MM.1S (cell line): Measurements from ENCODE around the gene CCN5.
"Not testable (repeated sequence)": the region's sequence is repeated elsewhere in the genome, so short reads cannot be mapped to it uniquely, and the experiment has no call there.

ENCODE experiments used
- DNase-seq: peaks from one replicate; pipeline ENCODE4 v3.0.0-alpha.2; 2015
- H2AFZ ChIP-seq: fragments of 300-600 bp; sonication (generic); 2 replicates; pipeline ENCODE4 v1.6.0; 2016; ENCODE audit warnings: antibody characterized with exemption, low read length
- H3F3A ChIP-seq: fragments of 300-600 bp; sonication (generic); 2 replicates; pipeline ENCODE4 v1.6.1; 2016; ENCODE audit warnings: mild to moderate bottlenecking, antibody characterized with exemption, low read length, moderate library complexity, mixed read lengths; ENCODE audit not compliant: insufficient read depth
- H3K27ac ChIP-seq: fragments of 300-600 bp; sonication (generic); 2 replicates; pipeline ENCODE4 v1.5.1; 2016; ENCODE audit warnings: mild to moderate bottlenecking, low read length
- H3K27me3 ChIP-seq: fragments of 300-600 bp; sonication (generic); replicated peaks from 2 replicates; pipeline ENCODE4 v1.6.0; 2016; ENCODE audit warnings: low read length; ENCODE audit not compliant: insufficient read depth
- H3K36me3 ChIP-seq: fragments of 300-600 bp; sonication (generic); replicated peaks from 2 replicates; pipeline ENCODE4 v1.6.1; 2016; ENCODE audit warnings: mild to moderate bottlenecking, low read length, mixed read lengths; ENCODE audit not compliant: insufficient read depth
- H3K4me1 ChIP-seq: fragments of 300-600 bp; sonication (generic); 2 replicates; pipeline ENCODE4 v1.6.1; 2016; ENCODE audit warnings: low read length, mixed read lengths
- H3K4me2 ChIP-seq: fragments of 300-600 bp; sonication (generic); 2 replicates; pipeline ENCODE4 v1.6.0; 2016; ENCODE audit warnings: low read depth, low read length
- H3K4me3 ChIP-seq: fragments of 300-600 bp; sonication (generic); 2 replicates; pipeline ENCODE4 v1.5.1; 2016; ENCODE audit warnings: low read length, mixed read lengths
- H3K79me2 ChIP-seq: fragments of 300-600 bp; sonication (generic); 2 replicates; pipeline ENCODE4 v1.6.1; 2016; ENCODE audit warnings: mixed run types, low read length, mixed read lengths
- H3K9ac ChIP-seq: fragments of 300-600 bp; sonication (generic); 2 replicates; pipeline ENCODE4 v1.6.1; 2016; ENCODE audit warnings: low read length, mixed read lengths
- H3K9me2 ChIP-seq: fragments of 300-600 bp; sonication (generic); replicated peaks from 2 replicates; pipeline ENCODE4 v1.6.1; 2016; ENCODE audit warnings: mild to moderate bottlenecking, low read length, mixed read lengths; ENCODE audit not compliant: insufficient read depth
- H3K9me3 ChIP-seq: fragments of 300-600 bp; sonication (generic); replicated peaks from 2 replicates; pipeline ENCODE4 v1.6.1; 2016; ENCODE audit warnings: mild to moderate bottlenecking, low read length, mixed read lengths; ENCODE audit not compliant: insufficient read depth
- H4K20me1 ChIP-seq: fragments of 300-600 bp; sonication (generic); 2 replicates; pipeline ENCODE4 v1.6.1; 2016; ENCODE audit warnings: mild to moderate bottlenecking, low read length, moderate library complexity, mixed read lengths; ENCODE audit not compliant: insufficient read depth
- CTCF ChIP-seq: fragments of 300-600 bp; sonication (generic); IDR thresholded peaks from 2 replicates; pipeline ENCODE4 v1.5.1; 2016; ENCODE audit warnings: antibody characterized with exemption, low read length, mixed read lengths
- EZH2 ChIP-seq: fragments of 300-600 bp; sonication (generic); optimal IDR thresholded peaks from 2 replicates; pipeline ENCODE3; 2017; ENCODE audit warnings: low read depth, mild to moderate bottlenecking, antibody characterized with exemption, low read length, mixed read lengths
- EZH2phosphoT487 ChIP-seq: fragments of 300-600 bp; sonication (generic); IDR thresholded peaks from 2 replicates; pipeline ENCODE4 v1.6.1; 2018; ENCODE audit warnings: antibody characterized with exemption, low read length

Gene CCN5

GRCh38 chr20:44762466-44763140, 47.4 kb downstream of the CCN5 start:
- H3K9me2 ChIP-seq, result no peaks in the 10 kb centered on the region
- no peak overlapping the region for H3K9ac ChIP-seq
- H3K4me2 ChIP-seq, result no peak overlapping the region
- no peak overlapping the region for H3K27ac ChIP-seq
- TF ChIP-seq EZH2phosphoT487, result no peak
- TF ChIP-seq CTCF, result no peak
- TF ChIP-seq EZH2, result no peak
- H3K27me3 ChIP-seq, result peaks cover 72% of the 10 kb centered on the region
- no peak overlapping the region for H3K4me3 ChIP-seq
- no peak for DNase-seq
- no peaks in the 10 kb centered on the region for H4K20me1 ChIP-seq
- no peaks in the 10 kb centered on the region for H3F3A ChIP-seq
- H3K79me2 ChIP-seq, result no peaks in the 10 kb centered on the region
- H3K9me3 ChIP-seq, result no peaks in the 10 kb centered on the region
- no peaks in the 10 kb centered on the region for H3K4me1 ChIP-seq
- no peaks in the 10 kb centered on the region for H3K36me3 ChIP-seq
- no peak overlapping the region for H2AFZ ChIP-seq

DNA sequence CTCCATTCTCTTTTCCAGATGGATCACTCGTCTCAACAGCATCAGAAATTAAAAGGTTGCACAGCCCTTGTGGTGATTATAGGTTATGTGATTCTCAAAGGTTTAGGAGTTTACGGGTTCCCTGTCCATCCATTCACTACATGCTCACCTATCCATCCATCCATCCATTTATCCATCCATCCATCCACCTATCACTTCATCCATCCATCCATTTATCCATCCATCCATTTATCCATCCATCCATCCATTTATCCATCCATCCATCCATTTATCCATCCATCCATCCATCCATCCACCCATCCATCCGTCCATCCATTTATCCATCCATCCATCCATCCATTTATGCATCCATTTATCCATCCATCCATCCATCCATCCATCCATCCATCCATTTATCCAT, 48.6 kb downstream of the CCN5 start:
- not testable (repeated sequence) for H3K79me2 ChIP-seq, DNase-seq, H3F3A ChIP-seq, H3K36me3 ChIP-seq, H3K9me2 ChIP-seq, H4K20me1 ChIP-seq, H3K9me3 ChIP-seq, H3K9ac ChIP-seq, H3K4me3 ChIP-seq, H3K4me2 ChIP-seq, H2AFZ ChIP-seq, H3K27ac ChIP-seq, H3K4me1 ChIP-seq
- peaks cover 71% of the 10 kb centered on the region for H3K27me3 ChIP-seq

GRCh38 chr20:44765091-44765490, 49.9 kb downstream of the CCN5 start:
- Histone ChIP-seq H2AFZ (no peak overlapping the region), H4K20me1 (no peaks in the 10 kb centered on the region), H3K27ac (no peak overlapping the region), H3K4me1 (no peaks in the 10 kb centered on the region), H3K36me3 (no peaks in the 10 kb centered on the region), H3K79me2 (no peaks in the 10 kb centered on the region), H3K27me3 (peaks cover 71% of the 10 kb centered on the region), H3K9ac (no peak overlapping the region), H3K9me3 (no peaks in the 10 kb centered on the region), H3F3A (no peaks in the 10 kb centered on the region), H3K9me2 (no peaks in the 10 kb centered on the region), H3K4me2 (no peak overlapping the region), H3K4me3 (no peak overlapping the region)
- no peak for TF ChIP-seq EZH2phosphoT487
- TF ChIP-seq CTCF, result no peak
- no peak for TF ChIP-seq EZH2
- no peak for DNase-seq

DNA sequence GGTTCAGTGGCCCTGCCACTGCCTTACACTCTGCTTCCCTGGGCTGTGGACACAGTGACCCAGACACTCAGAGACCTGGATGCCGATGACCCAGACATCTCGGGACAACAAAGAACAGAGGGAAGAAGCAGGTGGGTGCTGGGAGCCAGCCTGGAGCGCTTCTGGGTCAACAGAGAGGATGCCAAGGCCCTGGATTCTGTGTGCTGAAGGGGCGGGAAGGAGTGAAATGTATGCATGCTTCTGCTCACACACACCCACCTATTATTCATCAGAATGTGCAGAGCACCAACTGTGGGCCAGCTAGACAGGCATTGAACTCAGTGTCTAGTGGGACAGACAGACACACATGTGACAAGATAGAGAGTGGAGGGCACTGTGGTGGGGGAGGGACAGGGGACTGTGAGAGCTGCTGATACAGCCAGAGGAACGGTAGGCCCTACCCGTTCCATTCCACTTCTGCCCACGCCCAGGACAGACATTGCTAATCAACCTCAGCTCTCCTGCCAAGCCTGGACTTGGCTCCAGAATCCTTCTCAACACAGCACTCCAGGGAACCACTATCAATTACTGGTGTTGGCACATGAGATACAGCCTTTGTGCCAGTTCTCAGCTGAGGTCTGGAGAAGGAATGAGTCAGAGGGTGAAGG, 50.7 kb downstream of the CCN5 start:
- H3K4me3 ChIP-seq, result no peak overlapping the region
- no peaks in the 10 kb centered on the region for H3K79me2 ChIP-seq
- no peaks in the 10 kb centered on the region for H3K36me3 ChIP-seq
- H2AFZ ChIP-seq, result no peak overlapping the region
- no peaks in the 10 kb centered on the region for H3F3A ChIP-seq
- no peak overlapping the region for H3K27ac ChIP-seq
- no peaks in the 10 kb centered on the region for H4K20me1 ChIP-seq
- TF ChIP-seq EZH2phosphoT487 (no peak), CTCF (no peak), EZH2 (no peak)
- no peaks in the 10 kb centered on the region for H3K9me3 ChIP-seq
- no peaks in the 10 kb centered on the region for H3K4me1 ChIP-seq
- peaks cover 72% of the 10 kb centered on the region for H3K27me3 ChIP-seq
- DNase-seq, result no peak
- H3K9ac ChIP-seq, result no peak overlapping the region
- H3K9me2 ChIP-seq, result no peaks in the 10 kb centered on the region
- no peak overlapping the region for H3K4me2 ChIP-seq
